Lung microvascular endothelial cell (primary cell): ENCODE results near the gene AKR7A2. TPM values are rescaled to one million over a fixed set of nuclear protein-coding genes. Genes with fewer than 3 reads are reported as not detected.
A peak's percentile ranks its signal among the peaks of the same experiment; 100 is the strongest.
"Not testable (repeated sequence)": the region's sequence is repeated elsewhere in the genome, so short reads cannot be mapped to it uniquely, and the experiment has no call there.

Experiments
- DNase-seq, 2 donors: peaks; one replicate each; pipeline versions ENCODE4 v3.0.0 to v3.0.0-alpha.2; 2010; ENCODE audit warnings: low read depth in 2 of 2
- total RNA-seq: library from RNA; depleted of rRNA; stranded (reverse); fragments of >200 nt; gene quantifications from 2 replicates; pipeline ENCODE4 v1.2.1, GENCODE V29; 2014

The AKR7A2 gene
- total RNA-seq, 1 donor from 2014 or later: 42.1 TPM

DNA sequence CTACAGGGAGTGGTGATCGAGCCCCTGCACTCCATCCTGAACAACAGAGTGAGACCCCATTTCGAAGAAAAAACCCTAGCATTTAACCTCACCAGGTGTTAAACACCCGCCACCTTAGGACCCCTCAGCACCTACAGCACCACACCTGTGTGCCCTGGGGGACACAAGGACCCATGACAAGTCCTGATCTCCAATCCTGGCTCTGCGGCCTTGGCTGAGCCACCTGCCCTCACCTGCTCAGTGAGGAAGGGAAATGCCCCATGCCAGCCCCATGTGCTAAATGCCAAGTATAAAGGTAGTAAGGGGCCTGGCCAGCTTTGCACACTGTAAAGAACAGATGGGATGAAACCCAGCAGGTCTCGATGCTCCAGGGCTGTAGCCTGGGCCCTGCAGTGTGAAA is 49.2 kb downstream of the AKR7A2 start:
- DNase-seq: no peak

DNA sequence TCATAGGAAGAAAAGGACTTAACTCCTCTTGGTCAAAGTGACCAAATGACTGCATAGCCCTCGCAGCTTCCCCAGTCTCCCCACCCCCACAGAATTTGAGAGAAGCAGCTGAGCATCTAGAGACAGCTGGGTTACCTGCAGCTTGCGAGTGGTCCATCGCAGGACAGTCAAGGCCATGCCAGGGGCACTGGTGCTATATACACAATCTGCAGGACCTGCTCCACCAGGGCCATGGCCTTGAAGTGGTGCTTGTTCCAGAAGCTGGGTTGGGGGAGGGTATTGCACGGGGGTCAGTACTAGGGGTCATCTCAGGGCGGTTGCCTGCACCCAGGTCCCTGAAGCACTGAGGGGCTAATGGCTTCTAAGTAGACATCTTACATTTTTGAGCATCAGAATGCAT is 49.9 kb downstream of the AKR7A2 start:
- no peak for DNase-seq

GRCh38 chr1:19260211-19261138 is 51.5 kb downstream of the AKR7A2 start:
- peak in 1 of 2 donors; percentile 37 for DNase-seq

DNA sequence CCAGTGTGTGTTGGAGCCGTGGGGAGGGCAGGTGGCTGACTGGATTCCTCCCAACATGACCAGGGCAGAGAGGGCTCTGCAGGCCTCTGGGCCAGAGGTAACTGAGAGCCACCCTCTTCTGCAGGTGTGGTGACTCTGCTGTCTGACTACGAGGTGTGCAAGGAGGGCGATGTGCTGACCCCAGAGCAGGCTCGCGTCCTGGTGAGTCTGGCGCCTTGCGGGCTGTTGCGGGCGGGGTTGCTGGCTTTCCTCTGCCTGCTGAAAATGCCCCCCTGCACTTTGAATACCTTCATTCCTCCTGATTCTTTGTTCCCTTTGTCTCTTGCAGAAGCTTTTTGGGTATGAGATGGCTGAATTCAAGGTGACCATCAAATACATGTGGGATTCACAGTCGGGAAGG is 53.6 kb downstream of the AKR7A2 start:
- no peak for DNase-seq

- peak in 1 of 2 donors; percentile 37 for DNase-seq
These were observed 54.6 kb downstream of the AKR7A2 start for GRCh38 chr1:19257178-19257914.

DNA sequence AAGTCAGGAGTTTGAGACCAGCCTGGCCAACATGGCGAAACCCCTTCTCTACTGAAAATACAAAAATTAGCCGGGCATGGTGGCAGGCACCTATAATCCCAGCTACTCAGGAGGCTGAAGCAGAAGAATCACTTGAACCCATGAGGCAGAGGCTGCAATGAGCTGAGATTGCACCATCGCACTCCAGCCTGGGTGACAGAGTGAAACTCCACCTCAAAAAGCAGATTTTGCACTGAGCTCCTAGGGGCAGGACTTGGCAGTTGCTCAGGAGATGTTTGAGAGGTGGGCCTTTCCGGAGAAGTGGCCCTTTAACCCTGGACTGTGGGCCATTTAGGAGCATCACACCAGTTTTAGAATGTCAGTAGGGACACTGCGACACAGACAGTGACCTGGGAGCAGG is 55.6 kb downstream of the AKR7A2 start:
- not testable (repeated sequence) for DNase-seq

DNA sequence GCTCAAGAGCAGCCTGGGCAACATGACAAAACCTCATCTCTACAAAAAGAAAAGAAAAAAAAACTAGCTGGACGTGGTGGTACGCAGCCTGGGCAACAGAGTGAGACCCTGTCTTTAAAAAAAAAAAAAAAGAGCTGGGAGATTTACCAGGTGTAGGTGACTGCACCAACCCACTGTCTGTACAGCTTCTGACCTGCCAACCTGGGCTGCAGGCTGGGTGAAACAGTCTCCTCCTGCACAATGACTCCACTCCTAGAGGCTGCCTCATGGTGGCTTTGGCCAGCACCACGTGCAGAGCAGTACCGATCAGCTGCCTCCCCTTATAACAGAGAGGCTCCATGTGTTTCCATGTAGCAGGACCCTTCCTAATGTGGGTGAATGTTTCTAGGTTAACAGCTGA is 56.7 kb downstream of the AKR7A2 start:
- DNase-seq: no peak

DNA sequence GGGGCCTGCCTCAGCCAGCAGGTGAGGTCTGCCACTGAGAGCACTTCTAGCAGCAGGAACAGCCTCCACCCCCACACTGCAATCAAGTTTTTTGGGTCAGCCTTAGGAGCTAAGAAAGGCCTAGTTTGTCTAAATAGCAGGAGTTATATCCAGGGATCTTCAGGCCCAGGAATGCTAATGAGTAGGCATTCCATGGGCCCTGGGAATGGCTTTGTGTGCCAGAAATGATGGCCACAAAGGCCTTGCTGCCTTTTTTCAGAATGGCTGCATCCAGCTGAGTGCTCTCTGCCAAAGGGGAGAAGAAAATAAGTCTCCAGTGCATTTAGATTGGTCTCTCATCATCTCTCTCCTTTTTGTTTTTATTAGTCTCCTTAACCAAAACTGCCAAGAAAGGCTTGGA is 57.5 kb downstream of the AKR7A2 start:
- no peak for DNase-seq

Other genes with a start within 250 kb of the AKR7A2 start
- gene UBR4, start 101.9 kb downstream of the AKR7A2 start, total RNA-seq: 66.3 and 71.4 TPM in 2 replicates
- 39.4 and 43.3 TPM in 2 replicates for gene EMC1, start 60.6 kb downstream of the AKR7A2 start, total RNA-seq
- 16.7 and 17.0 TPM in 2 replicates for gene MRTO4, start 60.3 kb downstream of the AKR7A2 start, total RNA-seq
- gene AKR7A3, start 23.4 kb downstream of the AKR7A2 start, total RNA-seq: under 0.01 and 0.22 TPM in 2 replicates
- 10.7 and 12.3 TPM in 2 replicates for gene SLC66A1, start 182 bp upstream of the AKR7A2 start, total RNA-seq
- 104 and 109 TPM in 2 replicates for gene CAPZB, start 173.4 kb upstream of the AKR7A2 start, total RNA-seq